Activated CD8-positive, alpha-beta T cell treated with anti-CD3 and anti-CD28 coated beads for 36 hours (primary cell): ENCODE measurements around the gene SPSB1. TPM values are rescaled to one million over a fixed set of nuclear protein-coding genes. Genes with fewer than 3 reads are reported as not detected.

Source experiments
- ATAC-seq: fragments of 200-7000 bp; cut with Tn5 transposase; one replicate; pipeline ENCODE4 v1.10.0; 2021; ENCODE audit warnings: mild to moderate bottlenecking, moderate library complexity
- CTCF ChIA-PET: fragments of 350-600 bp; sonication (Branson Sonifier 250); formaldehyde crosslinking; loops from one replicate; lab custom pipeline; 2021; ENCODE audit warnings: antibody characterized with exemption; lab: Charles Lee
- POLR2A ChIA-PET: fragments of 350-600 bp; sonication (Branson Sonifier 250); formaldehyde crosslinking; loops from one replicate; lab custom pipeline; 2021; ENCODE audit warnings: antibody characterized with exemption; lab: Charles Lee
- DNase-seq: peaks from one replicate; pipeline ENCODE4 v3.0.0-alpha.2; 2020
- H3K27ac Mint-ChIP-seq: one replicate; pipeline ENCODE4 v1.8.0; 2021; ENCODE audit warnings: mild to moderate bottlenecking, mixed read lengths
- H3K27me3 Mint-ChIP-seq: one replicate; pipeline ENCODE4 v1.8.0; 2021; ENCODE audit warnings: mixed read lengths
- H3K36me3 Mint-ChIP-seq: one replicate; pipeline ENCODE4 v1.8.0; 2021; ENCODE audit warnings: low read depth, mixed read lengths
- H3K4me1 Mint-ChIP-seq: one replicate; pipeline ENCODE4 v1.8.0; 2021; ENCODE audit warnings: low read depth, mixed read lengths
- H3K4me3 Mint-ChIP-seq: one replicate; pipeline ENCODE4 v1.8.0; 2021; ENCODE audit warnings: mild to moderate bottlenecking, moderate library complexity, mixed read lengths
- H3K9me3 Mint-ChIP-seq: one replicate; pipeline ENCODE4 v1.8.0; 2021; ENCODE audit warnings: mixed read lengths
- intact Hi-C: fragments of 100-400 bp; cut with micrococcal nuclease; formaldehyde crosslinking; loops from one replicate; pipeline ENCODE4 v1.10.0; 2022
- total RNA-seq, 2 experiments: library from RNA; stranded (reverse); gene quantifications; one replicate each; pipeline ENCODE4 v1.2.3, GENCODE V29; 2021
- TF ChIP-seq, protein P1 (sequence below): fragments of 200-600 bp; IDR thresholded peaks from one replicate; pipeline ENCODE4 v1.8.0; 2022; ENCODE audit warnings: antibody characterized with exemption, mild to moderate bottlenecking

The SPSB1 gene
- total RNA-seq, 2 experiments from 2014 or later, result 1.1 to 1.5 TPM

DNA sequence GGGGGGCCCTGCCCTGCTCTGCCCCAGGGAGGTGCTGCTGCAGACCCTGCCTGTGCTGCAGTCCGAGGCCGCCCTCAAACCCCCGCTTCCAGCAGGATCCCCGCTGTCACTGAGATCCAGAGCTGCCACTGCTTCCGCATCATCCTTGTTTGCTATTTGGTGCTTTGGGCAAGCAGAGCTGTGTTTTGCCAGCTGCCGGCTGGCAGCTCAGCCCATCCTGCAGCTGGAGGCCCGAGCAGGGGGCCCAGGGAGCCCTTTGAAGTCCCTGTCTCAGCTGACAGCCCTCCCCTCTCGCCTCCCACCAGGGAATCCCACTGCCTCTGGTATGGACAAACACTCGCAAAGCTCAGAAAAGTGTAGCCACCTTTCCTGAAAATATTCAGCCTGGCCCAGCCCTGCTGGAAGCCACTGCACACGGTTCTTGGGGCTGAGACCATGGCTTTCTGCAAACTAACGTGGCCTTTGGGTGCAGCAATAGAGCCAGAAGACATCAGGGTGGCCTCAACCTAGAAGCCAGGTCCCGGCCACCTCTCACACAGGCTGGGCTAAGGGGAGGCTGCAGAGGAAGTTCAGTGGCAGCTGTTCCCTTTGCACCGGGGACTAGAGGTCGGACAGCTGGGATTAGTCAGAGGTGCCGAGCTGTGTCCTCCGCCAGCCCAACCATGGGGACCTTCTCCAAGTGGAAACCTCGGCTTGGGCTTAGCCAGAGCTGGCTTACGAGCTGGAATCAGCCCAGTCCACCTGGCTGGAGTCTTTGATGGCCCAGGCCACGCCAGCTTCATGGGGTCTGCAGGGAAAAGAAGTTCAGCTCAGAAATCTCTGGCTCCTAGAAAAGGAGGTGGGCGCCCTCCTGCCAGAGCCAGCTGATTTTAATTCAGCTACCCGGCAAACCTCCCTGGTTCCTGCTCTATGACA, 107.1 kb downstream of the SPSB1 start:
- no peak overlapping the region for H3K27ac Mint-ChIP-seq
- H3K9me3 Mint-ChIP-seq, result peaks cover 4% of the 10 kb centered on the region
- intact Hi-C loops, result no loop called here
- H3K27me3 Mint-ChIP-seq, result no peaks in the 10 kb centered on the region
- TF ChIP-seq, protein P1, sequence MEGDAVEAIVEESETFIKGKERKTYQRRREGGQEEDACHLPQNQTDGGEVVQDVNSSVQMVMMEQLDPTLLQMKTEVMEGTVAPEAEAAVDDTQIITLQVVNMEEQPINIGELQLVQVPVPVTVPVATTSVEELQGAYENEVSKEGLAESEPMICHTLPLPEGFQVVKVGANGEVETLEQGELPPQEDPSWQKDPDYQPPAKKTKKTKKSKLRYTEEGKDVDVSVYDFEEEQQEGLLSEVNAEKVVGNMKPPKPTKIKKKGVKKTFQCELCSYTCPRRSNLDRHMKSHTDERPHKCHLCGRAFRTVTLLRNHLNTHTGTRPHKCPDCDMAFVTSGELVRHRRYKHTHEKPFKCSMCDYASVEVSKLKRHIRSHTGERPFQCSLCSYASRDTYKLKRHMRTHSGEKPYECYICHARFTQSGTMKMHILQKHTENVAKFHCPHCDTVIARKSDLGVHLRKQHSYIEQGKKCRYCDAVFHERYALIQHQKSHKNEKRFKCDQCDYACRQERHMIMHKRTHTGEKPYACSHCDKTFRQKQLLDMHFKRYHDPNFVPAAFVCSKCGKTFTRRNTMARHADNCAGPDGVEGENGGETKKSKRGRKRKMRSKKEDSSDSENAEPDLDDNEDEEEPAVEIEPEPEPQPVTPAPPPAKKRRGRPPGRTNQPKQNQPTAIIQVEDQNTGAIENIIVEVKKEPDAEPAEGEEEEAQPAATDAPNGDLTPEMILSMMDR, result no peak
- peaks cover 8% of the 10 kb centered on the region for H3K4me1 Mint-ChIP-seq
- POLR2A ChIA-PET, result interaction anchor here (0.9 kb wide), 1 partner anchor 13 kb away, joined by 4 read pairs; no protein-coding TSS in a partner anchor
- ATAC-seq, result no peak
- CTCF ChIA-PET, result interaction anchor here (0.8 to 2.6 kb wide), 7 partner anchors 9 to 395 kb away, joined by 3 to 9 read pairs (median 3); no protein-coding TSS in a partner anchor
- DNase-seq, result no peak
- H3K36me3 Mint-ChIP-seq, result no peaks in the 10 kb centered on the region
- no peak overlapping the region for H3K4me3 Mint-ChIP-seq

- DNase-seq, result peak; percentile 35
- TF ChIP-seq, protein P1, result no peak
- H3K27me3 Mint-ChIP-seq, result no peaks in the 10 kb centered on the region
- H3K27ac Mint-ChIP-seq, result no peak overlapping the region
- H3K4me3 Mint-ChIP-seq, result no peak overlapping the region
- ChIA-PET CTCF (interaction anchor here (0.8 to 2.6 kb wide), 6 partner anchors 8 to 90 kb away, joined by 3 to 9 read pairs (median 3); no protein-coding TSS in a partner anchor), POLR2A (interaction anchor here (0.9 to 1.1 kb wide), 2 partner anchors 12 to 26 kb away, joined by 3 to 4 read pairs; no protein-coding TSS in a partner anchor)
- ATAC-seq, result peak; percentile 77
- H3K9me3 Mint-ChIP-seq, result no peaks in the 10 kb centered on the region
- H3K4me1 Mint-ChIP-seq, result peaks cover 8% of the 10 kb centered on the region
- no peaks in the 10 kb centered on the region for H3K36me3 Mint-ChIP-seq
- intact Hi-C loops, result no loop called here
Observed at GRCh38 chr1:9400425-9401079, 107.9 kb downstream of the SPSB1 start.

GRCh38 chr1:9401080-9401453, 108.4 kb downstream of the SPSB1 start:
- H3K36me3 Mint-ChIP-seq, result no peaks in the 10 kb centered on the region

GRCh38 chr1:9402256-9402616, 109.5 kb downstream of the SPSB1 start:
- H3K4me1 Mint-ChIP-seq, result peaks cover 8% of the 10 kb centered on the region
- H3K36me3 Mint-ChIP-seq, result no peaks in the 10 kb centered on the region
- no peak for ATAC-seq
- H3K9me3 Mint-ChIP-seq, result no peaks in the 10 kb centered on the region
- DNase-seq, result no peak
- no peaks in the 10 kb centered on the region for H3K27me3 Mint-ChIP-seq
- POLR2A ChIA-PET, result no interaction called here
- TF ChIP-seq, protein P1, result no peak
- H3K27ac Mint-ChIP-seq, result no peak overlapping the region
- intact Hi-C loops, result no loop called here
- H3K4me3 Mint-ChIP-seq, result no peak overlapping the region
- CTCF ChIA-PET, result no interaction called here

More at GRCh38 chr1:9401080-9401453, 108.4 kb downstream of the SPSB1 start:
- Mint-ChIP-seq H3K4me1 (peaks cover 8% of the 10 kb centered on the region), H3K4me3 (no peak overlapping the region), H3K9me3 (no peaks in the 10 kb centered on the region), H3K27me3 (no peaks in the 10 kb centered on the region), H3K27ac (no peak overlapping the region)
- TF ChIP-seq, protein P1, result no peak
- POLR2A ChIA-PET, result interaction anchor here (0.9 to 1.1 kb wide), 2 partner anchors 11 to 25 kb away, joined by 3 to 4 read pairs; no protein-coding TSS in a partner anchor
- intact Hi-C loops, result no loop called here
- CTCF ChIA-PET, result interaction anchor here (1.4 kb wide), 1 partner anchor 90 kb away, joined by 3 read pairs; no protein-coding TSS in a partner anchor
- DNase-seq (no peak), ATAC-seq (no peak)
